GM19455 (cell line): ENCODE measurements around the gene CCSER2.
"Not testable (repeated sequence)": the region's sequence is repeated elsewhere in the genome, so short reads cannot be mapped to it uniquely, and the experiment has no call there.

Source experiments
- ATAC-seq: cut with Tn5 transposase; IDR thresholded peaks from one replicate; pipeline ENCODE4 v1.9.1; 2021; ENCODE audit not compliant: unreplicated experiment

Gene CCSER2

DNA sequence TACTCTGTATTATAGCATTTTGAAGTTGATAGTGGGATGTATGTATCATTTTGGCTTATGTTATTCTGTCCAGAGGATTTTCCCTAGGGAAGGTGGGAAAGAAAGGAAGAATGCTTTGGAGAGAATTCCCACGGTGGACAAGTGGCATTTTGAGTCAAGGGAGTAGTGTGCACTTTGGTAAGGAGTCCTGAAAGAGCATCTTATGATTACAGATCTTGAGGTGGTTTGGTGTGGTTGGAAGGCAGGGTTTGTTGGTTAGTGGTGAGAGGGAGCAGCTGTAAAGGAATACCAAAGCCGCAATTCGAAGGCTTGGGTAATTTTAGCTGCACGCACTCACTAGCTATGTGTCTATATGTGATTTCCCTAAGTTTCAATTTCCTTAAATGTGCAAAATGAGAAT is 16.1 kb downstream of the CCSER2 start:
- ATAC-seq, result no peak

DNA sequence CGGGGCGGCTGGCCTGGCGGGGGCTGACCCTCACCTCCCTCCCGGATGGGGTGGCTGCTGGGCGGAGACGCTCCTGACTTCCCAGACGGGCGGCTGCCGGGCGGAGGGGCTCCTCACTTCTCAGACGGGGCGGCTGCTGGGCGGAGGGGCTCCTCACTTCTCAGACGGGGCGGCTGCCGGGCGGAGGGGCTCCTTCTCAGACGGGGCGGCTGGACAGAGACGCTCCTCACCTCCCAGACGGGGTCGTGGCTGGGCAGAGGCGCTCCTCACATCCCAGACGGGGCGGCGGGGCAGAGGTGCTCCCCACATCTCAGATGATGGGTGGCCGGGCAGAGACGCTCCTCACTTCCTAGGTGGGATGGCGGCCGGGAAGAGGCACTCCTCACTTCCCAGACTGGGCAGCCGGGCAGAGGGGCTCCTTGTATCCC is 19.2 kb downstream of the CCSER2 start:
- not testable (repeated sequence) for ATAC-seq

DNA sequence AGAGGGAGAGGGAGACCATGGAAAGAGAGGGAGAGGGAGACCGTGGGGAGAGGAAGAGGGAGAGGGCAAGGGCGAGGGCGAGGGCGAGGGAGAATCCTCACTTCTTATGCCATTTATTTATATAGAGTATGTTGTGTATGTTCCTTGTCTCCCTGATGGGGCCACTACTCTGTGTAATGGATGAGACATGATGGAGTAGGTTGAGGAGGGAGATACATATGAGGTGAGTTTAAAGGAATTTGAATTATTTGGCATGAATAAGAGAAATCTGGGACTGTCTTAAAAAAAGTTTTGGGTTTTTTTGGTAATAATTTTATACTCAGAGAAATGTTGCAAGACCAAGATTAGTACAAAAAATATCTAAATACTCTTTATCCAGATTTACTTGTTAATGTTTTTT is 20.1 kb downstream of the CCSER2 start:
- ATAC-seq, result no peak

DNA sequence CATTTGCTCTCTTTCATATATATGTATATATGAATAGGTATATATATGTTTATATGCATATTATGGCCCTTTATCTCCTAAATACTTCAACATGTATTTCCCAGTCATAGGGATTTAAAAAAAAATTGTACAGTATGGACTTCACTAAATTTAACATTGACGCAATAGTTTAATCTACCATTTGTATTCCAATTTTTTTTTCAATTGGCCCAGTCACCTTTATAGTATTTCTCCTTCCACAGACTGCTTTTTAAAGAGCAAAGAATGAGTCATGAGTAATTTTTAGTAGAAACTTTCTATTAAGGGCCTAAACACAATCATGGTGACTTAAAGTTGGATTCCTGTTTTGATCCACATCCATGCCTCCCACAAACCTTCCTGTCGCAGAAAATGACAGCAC is 20.5 kb downstream of the CCSER2 start:
- no peak for ATAC-seq

DNA sequence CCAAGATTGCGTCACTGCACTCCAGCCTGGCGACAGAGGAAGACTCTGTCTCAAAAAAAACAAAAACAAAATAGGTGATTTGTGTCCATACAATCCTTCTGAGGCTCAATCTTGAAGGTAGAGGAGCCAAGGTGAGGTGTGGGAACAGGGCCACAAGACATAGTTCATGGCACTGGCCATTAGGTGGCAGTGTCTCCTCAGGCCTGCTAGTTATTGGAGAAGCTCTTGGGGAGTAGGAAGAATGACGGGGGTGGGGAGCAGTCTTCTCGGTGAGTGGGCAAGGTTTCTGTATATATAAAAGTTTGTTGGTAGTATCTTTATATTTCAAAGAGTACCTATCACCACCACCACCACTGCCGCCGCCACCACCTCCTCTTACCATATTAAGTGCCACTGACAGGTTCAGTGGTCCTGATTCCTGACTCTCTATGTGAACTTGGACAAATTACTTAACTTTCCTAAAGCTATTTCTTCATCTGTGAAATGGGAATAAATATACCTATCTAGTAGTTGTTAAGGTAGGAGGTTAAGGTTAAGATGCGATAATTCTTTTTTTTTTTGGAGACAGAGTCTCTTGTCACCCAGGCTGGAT is 24.0 kb downstream of the CCSER2 start:
- peak; percentile 95 for ATAC-seq

DNA sequence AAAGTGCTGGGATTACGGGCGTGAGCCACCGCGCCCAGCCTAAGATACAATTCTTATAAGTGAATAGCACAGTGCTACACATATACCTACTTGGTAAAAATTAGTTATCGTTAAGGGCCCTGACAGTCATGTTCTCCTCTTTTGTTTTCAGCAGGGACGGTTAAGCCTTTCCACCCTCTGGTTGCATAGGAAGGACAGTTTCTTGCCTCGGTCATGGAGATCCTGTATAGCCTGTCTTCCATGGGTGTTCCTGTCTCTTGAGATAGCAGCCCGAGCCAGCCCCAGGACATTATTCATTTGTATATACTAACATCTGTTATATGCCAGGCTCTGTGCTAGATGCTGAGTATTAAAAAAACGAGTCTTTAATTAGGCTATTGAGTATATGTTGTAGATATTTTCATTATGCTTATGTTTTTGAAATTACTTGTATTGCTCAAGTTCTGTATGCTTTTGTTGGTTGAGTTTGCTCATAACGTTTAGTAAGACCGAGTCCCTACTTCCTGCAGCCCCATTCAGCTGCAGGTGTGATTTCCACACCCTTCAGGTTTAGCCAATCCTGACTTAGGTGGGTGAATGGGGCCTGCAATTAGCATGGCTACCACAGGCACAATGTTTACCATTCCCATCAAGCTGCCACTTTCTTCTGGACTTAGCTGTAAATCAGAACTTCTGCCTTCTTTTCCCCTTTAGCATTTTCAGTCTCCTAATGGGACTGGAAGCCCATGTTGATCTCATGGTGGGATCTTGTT is 24.8 kb downstream of the CCSER2 start:
- no peak for ATAC-seq

DNA sequence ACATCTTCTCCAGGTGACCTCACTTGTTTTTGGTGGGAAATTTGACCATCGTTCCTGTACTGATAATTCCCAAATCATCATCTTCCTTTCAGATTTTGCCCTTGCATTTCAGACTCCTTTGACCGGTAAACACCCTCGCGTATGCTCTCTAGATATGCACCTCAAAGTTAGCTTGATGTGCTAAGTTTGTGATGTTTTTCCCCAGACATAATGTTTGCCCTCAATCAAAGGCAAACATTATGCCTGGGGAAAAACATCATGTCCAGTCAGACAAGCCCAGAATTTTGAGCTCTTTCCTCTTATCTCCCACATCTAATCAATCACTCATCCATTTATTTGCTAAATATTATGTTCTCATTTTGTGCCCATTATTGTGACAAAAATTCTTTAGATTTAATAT is 26.2 kb downstream of the CCSER2 start:
- no peak for ATAC-seq

DNA sequence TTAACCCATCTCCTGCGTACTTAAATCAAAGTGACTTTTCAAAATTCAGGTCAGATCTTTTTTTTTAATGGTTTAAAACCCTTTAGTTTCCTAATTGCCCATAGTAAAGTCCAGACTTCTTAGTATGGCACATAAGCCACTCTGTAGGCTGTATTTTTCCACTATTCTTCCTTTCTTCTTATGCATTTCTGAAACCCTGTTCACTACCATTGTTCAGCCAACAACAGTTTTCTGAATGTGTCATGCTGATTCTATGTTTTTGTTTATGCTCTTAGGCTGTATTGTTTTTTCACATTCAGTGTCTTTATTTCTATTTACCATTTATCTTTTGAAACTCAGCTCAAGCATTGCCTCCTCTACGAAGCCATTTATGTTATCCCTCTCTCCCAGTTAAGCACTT is 26.7 kb downstream of the CCSER2 start:
- no peak for ATAC-seq

DNA sequence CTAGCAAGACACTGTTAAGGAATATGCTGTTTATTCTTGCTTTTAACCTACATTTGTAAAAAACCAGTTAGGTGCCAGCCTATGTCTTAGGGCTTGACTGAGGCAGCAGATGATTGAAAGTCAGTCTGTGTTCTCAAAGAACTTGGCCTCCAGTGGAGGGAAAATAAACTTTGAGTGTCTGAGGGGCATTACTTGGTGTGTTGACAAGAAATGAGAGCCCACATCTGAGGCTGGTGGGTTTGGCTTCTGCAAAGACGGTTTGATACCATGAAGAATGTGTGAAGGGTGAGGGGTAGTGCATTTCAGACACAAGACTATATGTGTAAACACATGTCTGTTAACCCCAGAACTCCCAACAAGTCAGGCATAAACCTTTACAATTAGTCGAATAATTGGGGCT is 28.5 kb downstream of the CCSER2 start:
- no peak for ATAC-seq

DNA sequence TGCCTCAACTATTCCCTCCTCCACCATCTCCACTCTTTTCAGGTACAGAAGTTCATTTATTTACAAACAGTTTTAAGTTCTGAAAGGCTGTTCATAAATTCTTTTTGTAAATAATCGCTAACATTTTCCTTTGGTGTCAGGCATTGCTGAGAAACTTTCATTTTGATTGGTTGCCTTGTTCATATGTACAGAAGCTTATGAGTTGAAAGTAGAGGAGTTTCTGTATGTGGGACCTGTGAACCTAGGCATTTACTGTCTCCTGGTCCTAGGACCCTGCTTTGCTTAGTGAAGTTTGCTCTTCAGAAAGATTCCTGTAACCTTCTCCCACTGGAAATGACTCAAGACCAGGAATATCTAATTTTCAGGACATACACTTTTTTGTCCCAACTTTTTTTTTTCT is 30.4 kb downstream of the CCSER2 start:
- ATAC-seq, result no peak

DNA sequence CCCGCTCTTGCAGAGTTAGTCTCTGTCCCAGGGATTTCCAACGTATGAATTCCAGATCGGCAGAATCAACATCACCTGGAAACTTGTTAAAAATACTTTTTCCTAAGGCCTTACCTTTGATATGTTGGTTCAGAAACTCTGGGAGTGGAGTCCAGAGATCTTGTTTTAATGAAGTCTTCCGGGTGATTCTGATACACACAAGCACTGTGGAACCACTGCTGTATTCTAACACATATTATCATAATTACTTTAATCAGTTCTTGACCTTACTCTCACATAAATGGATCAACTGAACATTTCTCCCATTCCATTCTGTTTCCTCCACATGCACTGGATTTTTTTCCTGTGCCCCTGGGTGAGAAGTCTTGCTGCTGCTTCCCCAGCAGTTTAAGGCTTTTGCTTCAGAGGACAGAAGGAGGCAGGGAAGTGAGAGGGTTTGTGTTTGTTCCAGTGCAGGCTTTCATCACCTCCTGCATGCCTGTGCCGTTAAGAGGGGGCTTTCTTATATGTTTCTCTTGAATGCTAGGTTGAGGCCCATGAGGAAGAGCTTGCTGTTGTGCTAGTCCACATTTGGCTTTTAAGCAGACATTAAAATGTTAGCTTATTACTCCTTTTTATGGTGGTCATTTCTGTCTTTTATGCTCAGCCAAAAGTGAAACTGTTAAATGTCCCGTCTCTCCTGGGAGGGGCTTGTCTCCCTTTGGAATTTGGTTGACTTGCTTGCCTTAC is 32.4 kb downstream of the CCSER2 start:
- ATAC-seq, result no peak

DNA sequence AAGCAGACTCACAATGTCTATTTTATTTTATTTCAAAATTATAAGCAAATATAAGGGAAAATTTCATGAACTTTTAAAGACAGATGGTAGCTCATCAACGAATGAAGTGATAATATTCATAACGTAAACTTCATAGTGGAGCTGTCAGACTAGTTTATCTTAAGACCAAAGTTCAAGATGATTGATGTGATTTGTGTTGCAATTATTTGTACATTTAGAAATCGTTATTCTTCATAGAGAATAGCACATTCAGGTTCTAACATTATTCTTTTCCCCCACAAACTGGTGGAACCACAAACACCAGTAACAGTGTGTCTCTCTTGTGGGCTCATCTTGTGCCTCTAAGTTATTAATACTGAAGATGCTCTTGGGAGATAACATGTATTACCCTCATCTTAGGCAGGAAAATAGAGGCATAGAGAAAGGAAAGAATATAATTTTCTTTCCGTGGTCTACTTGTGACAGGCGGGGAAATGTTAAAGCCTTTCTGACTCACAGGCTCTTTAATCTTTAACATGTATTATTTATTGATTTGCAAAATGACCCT is 37.0 kb downstream of the CCSER2 start:
- no peak for ATAC-seq

DNA sequence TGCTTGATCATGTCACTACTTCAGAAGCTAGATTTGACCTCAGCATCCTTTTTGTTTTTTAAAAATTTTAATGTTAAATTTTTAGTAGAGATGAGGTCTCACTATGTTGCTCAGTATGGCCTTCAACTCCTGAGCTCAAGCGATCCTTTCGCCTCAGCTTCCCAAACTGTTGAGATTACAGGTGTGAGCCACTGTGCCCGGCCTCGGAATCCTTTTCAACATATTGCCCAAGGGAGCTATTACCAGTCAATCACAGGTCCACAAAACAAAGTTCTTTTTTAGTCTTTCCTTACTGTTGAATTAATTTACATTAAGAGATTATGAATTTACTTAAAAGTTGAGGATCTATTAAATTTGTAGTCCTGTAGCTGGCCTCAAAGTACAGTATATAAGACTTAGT is 37.7 kb downstream of the CCSER2 start:
- no peak for ATAC-seq

DNA sequence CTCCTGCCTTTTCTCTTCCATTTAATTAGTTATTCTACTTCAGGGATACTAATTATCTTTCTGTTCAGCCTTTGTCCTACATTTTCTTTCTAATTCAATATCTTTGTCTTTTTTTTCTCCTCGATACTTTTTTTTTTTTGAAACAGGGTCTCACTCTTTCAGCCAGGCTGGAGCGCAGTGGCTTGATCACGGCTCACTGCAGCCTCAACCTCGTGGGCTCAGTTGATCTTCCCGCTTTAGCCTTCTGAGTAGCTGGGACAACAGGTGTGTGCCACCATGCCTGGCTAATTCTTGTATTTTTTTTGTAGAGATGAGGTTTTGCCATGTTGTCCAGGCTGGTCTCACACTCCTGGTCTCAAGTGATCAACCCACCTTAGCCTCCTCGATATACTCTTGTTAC is 38.9 kb downstream of the CCSER2 start:
- ATAC-seq, result no peak

DNA sequence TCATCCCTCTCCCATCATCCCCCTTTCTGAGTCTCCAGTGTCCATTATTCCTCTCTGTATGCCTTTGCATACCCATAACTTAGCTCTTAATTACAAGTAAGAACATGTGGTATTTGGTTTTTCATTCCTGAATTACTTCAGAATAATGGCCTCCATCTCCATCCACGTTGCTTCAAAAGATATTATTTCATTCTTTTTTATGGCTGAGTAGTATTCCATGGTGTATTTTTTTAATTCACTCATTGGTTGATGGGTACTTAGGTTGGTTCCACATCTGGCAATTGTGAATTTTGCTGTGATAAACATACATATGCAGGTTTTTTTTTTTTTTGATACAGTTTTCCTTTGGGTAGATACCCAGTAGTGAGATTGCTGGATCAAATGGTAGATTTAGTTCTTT is 40.4 kb downstream of the CCSER2 start:
- ATAC-seq, result no peak

DNA sequence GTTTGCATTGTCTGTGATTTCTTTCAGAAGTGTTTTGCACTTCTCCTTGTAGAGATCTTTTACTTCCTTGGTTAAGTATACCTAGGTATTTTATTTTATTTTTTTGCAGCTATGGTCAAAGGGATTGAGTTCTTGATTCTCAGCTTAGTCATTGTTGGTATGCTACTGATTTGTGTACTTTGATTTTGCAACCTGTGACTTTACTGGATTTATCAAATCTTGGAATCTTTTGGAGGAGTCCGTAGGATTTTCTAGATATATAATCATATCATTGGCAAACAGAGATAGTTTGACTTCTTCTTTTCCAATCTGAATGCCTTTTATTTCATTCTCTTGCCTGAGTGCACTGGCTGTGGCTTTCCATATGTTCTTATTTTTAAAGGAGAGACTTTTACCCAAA is 41.9 kb downstream of the CCSER2 start:
- no peak for ATAC-seq

DNA sequence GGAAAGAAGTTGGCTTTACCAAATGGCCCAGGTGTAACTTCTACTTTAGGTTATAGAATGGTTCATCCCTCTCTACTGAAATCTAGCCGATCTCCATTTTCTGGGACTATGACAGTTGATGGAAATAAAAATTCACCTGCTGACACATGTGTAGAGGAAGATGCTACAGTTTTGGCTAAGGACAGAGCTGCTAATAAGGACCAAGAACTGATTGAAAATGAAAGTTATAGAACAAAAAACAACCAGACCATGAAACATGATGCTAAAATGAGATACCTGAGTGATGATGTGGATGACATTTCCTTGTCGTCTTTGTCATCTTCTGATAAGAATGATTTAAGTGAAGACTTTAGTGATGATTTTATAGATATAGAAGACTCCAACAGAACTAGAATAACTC is 43.6 kb downstream of the CCSER2 start:
- no peak for ATAC-seq

DNA sequence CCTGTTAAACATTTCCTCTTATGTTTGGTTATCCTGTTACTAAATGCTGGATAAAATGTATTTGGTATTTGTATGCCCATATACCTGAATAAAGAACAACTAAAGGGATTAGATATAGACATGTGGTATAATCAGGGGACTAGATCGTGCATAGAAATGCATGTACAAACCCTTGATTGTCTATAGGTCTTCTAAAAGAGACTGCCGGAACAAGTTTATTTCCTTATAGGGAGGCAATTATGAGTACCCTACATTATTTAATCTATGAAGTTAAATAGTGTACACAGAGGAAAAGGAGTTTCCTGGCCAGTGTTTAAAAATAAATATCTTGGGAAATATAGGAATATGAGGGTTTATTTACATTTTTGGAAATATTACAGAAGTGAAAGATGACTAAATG is 44.6 kb downstream of the CCSER2 start:
- ATAC-seq, result no peak

DNA sequence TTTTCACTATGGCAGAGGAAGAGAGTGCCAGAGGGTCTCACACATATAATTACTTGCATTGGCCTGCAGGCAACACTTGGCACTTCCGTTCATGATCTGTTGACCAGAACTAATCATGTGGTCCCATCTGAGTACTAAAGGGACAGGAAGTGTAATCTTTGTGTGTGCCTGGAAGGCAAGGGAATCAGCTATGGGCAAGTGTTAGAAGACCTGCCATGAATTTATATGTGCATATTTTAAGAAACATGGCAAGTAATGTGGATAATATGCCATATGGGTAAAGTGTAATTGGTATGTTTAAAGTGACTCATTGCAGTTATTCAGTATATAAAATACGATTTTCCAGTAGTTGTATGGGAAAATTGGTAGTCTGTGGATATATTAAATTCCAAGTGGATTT is 46.1 kb downstream of the CCSER2 start:
- ATAC-seq, result no peak

DNA sequence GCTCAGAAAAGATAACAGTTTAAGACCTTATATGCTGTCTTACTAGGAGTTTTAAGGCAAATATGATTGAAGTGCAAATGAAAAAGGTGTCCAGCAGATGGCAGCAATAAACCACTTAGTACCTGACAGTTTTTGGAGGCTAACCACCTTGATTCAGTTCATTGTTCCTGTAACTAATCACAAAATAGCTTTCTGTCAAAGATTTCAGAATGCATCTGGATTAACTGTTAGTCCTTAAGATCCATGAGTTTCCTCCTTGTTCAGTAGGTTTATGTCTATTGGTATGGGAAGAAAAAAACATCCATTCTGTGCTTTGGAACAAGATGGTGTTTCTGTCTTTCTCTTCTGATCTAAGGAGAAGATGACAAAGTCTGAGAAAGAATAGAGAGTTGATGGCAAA is 46.6 kb downstream of the CCSER2 start:
- peak; percentile 54 for ATAC-seq

DNA sequence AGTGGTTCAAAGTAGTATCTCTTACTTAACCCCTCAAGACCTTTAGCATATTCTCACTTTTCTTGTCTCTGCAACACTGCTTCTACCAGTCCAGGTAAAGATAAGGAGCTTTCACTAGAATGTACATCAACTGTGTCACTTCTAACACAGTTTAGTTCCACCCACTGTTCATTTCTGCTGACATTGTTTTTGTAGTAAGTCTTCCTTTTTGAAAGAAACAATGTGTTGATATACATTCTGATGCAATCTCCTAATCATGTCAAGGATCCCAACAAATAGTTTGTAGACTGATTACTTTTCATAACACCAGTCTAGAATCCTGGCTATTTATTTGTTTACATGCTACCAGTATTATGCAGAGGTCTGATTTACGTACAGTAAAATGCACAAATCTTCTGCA is 47.5 kb downstream of the CCSER2 start:
- no peak for ATAC-seq

DNA sequence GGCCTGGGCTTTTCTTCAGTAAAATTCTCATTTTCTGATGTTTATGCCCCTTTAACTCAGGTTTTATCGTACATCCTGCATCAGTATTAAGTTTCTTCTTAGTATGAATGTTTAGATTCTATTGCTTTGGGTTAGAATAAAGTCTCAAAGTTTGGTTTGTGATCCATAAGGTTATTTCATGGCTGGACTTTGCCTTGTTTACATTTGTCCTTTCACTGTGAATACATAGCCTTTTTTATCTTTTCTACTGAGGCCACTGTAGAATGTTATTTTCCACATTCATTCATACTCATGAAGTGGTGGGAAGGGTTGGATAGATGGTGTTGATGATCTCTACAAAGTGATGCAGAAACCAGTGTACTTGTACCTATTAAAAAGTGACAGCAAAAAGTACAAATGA is 59.8 kb downstream of the CCSER2 start:
- ATAC-seq, result no peak
